GM12878 (cell line): Measurements from ENCODE around the gene RNASEL. TPM values are rescaled to one million over a fixed set of nuclear protein-coding genes. Genes with fewer than 3 reads are reported as not detected.

Experiments used
- ASH2L ChIP-seq: fragments of 300-600, 200-600 bp; sonication (generic); IDR thresholded peaks from 2 replicates; pipeline ENCODE4 v1.6.1; 2017; ENCODE audit warnings: low read depth, mild to moderate bottlenecking, borderline replicate concordance
- BHLHE40 ChIP-seq, 2 experiments: fragments of 450-650 bp in 1 of 2; IDR thresholded peaks; 2 replicates each; pipeline ENCODE4 v1.6.1; 2011 to 2017; ENCODE audit warnings: low read depth in 2 of 2, borderline replicate concordance in 1 of 2, improper control_type of control experiment in 1 of 2, low read length in 1 of 2, mild to moderate bottlenecking in 1 of 2
- CBX5 ChIP-seq: sonication (generic); IDR thresholded peaks from 2 replicates; pipeline ENCODE4 v1.6.1; 2016; ENCODE audit warnings: low read depth, moderate library complexity, mild to moderate bottlenecking, inconsistent platforms
- CREB1 ChIP-seq: IDR thresholded peaks from 2 replicates; pipeline ENCODE4 v1.6.1; 2012; ENCODE audit warnings: low read depth, mild to moderate bottlenecking, inconsistent platforms
- CREM ChIP-seq: IDR thresholded peaks from 2 replicates; pipeline ENCODE4 v1.6.1; 2014; ENCODE audit warnings: antibody characterized with exemption, low read depth
- EZH2 ChIP-seq: IDR thresholded peaks from 2 replicates; pipeline ENCODE4 v1.6.1; 2012; ENCODE audit warnings: low read depth, mild to moderate bottlenecking, control low read depth, inconsistent platforms, low read length, borderline replicate concordance; ENCODE audit not compliant: control insufficient read depth
- GATAD2B ChIP-seq: fragments of 450-650 bp; conservative IDR thresholded peaks from 2 replicates; pipeline ENCODE4 v1.6.1; 2017; ENCODE audit warnings: low read depth, mild to moderate bottlenecking, moderate library complexity
- HDAC6 ChIP-seq: fragments of 200-600 bp; sonication (generic); IDR thresholded peaks from one replicate; pipeline ENCODE4 v1.8.0; 2017; ENCODE audit warnings: antibody characterized with exemption; ENCODE audit not compliant: unreplicated experiment
- IRF4 ChIP-seq: IDR thresholded peaks from 2 replicates; pipeline ENCODE4 v1.6.1; 2011; ENCODE audit warnings: low read depth, low read length
- JUNB ChIP-seq: IDR thresholded peaks from 2 replicates; pipeline ENCODE4 v1.6.1; 2016; ENCODE audit warnings: antibody characterized with exemption, mild to moderate bottlenecking
- KAT2A ChIP-seq: conservative IDR thresholded peaks from 2 replicates; pipeline ENCODE4 v1.6.1; 2011; ENCODE audit warnings: low read depth, low read length; ENCODE audit not compliant: control insufficient read depth
- KLF5 ChIP-seq: fragments of 450-650 bp; IDR thresholded peaks from 2 replicates; pipeline ENCODE4 v1.6.1; 2014; ENCODE audit warnings: mild to moderate bottlenecking; ENCODE audit not compliant: partially characterized antibody
- LARP7 ChIP-seq: fragments of 450-650 bp; IDR thresholded peaks from 2 replicates; pipeline ENCODE4 v1.6.1; 2017; ENCODE audit warnings: mild to moderate bottlenecking
- MEF2B ChIP-seq: fragments of 450-650 bp; IDR thresholded peaks from 2 replicates; pipeline ENCODE4 v1.6.1; 2018; ENCODE audit warnings: mild to moderate bottlenecking, moderate library complexity; ENCODE audit not compliant: partially characterized antibody, poor library complexity, severe bottlenecking
- NBN ChIP-seq: fragments of 450-650 bp; IDR thresholded peaks from 2 replicates; pipeline ENCODE4 v1.6.1; 2016
- NR2F1 ChIP-seq: fragments of 450-650 bp; conservative IDR thresholded peaks from 2 replicates; pipeline ENCODE4 v1.6.1; 2017; ENCODE audit warnings: mild to moderate bottlenecking
- PBX3 ChIP-seq: IDR thresholded peaks from 2 replicates; pipeline ENCODE4 v1.6.1; 2011; ENCODE audit warnings: mild to moderate bottlenecking, low read depth, low read length, moderate library complexity; ENCODE audit not compliant: insufficient replicate concordance
- POLR2AphosphoS5 ChIP-seq: IDR thresholded peaks from 2 replicates; pipeline ENCODE4 v1.6.1; 2011; ENCODE audit warnings: mild to moderate bottlenecking, low read length, inconsistent platforms
- RB1 ChIP-seq: fragments of 450-650 bp; formaldehyde crosslinking; IDR thresholded peaks from 2 replicates; pipeline ENCODE4 v1.6.1; 2017; ENCODE audit warnings: mild to moderate bottlenecking, borderline replicate concordance
- RELA ChIP-seq: fragments of 450-650 bp; IDR thresholded peaks from 2 replicates; pipeline ENCODE4 v1.8.0; 2014; ENCODE audit warnings: borderline replicate concordance; ENCODE audit not compliant: partially characterized antibody
- RUNX3 ChIP-seq: IDR thresholded peaks from 2 replicates; pipeline ENCODE4 v1.6.1; 2012; ENCODE audit warnings: low read length, inconsistent platforms
- SP1 ChIP-seq: IDR thresholded peaks from one replicate; pipeline ENCODE4 v1.6.1; 2011; ENCODE audit warnings: low read depth, low read length
- SPI1 ChIP-seq: IDR thresholded peaks from 2 replicates; pipeline ENCODE4 v1.6.1; 2011; ENCODE audit warnings: low read depth, mild to moderate bottlenecking, low read length, moderate library complexity, borderline replicate concordance; ENCODE audit not compliant: insufficient read depth
- STAT1 ChIP-seq: fragments of 450-650 bp; conservative IDR thresholded peaks from 2 replicates; pipeline ENCODE4 v1.6.1; 2014; ENCODE audit warnings: antibody characterized with exemption, mild to moderate bottlenecking
- SUPT20H ChIP-seq: IDR thresholded peaks from 2 replicates; pipeline ENCODE4 v1.6.1; 2011; ENCODE audit warnings: low read depth, mild to moderate bottlenecking, low read length, moderate library complexity, borderline replicate concordance; ENCODE audit not compliant: control insufficient read depth
- YY1 ChIP-seq: IDR thresholded peaks from 2 replicates; pipeline ENCODE4 v1.6.1; 2011; ENCODE audit warnings: low read depth, mild to moderate bottlenecking, low read length
- polyA plus RNA-seq, 11 experiments: library from polyadenylated mRNA; depleted of rRNA in 4 of 11; unstranded in 6 of 11; stranded (reverse) in 5 of 11; fragments of >200 nt; fragmentation: Nextera tagmentation in 4 of 11; fragmentation: Illumina TruSeq in 1 of 11; extraction: Ambion mirVana in 4 of 11; extraction: Trizol in 1 of 11; gene quantifications; 1 replicate in 1 of 11; 2 replicates in 10 of 11; pipeline versions ENCODE4 v1.2.1 to v1.2.3, GENCODE V29; 2011 to 2016; ENCODE audit warnings: inconsistent platforms in 2 of 11, missing spikeins in 2 of 11, low read depth in 1 of 11
- total RNA-seq, 4 experiments: library from RNA; depleted of rRNA in 3 of 4; stranded (reverse); fragments of >200 nt in 3 of 4; fragmentation: Illumina TruSeq in 1 of 4; extraction: Trizol in 1 of 4; gene quantifications; 2 replicates each; pipeline versions ENCODE4 v1.2.1 to v1.2.3, GENCODE V29; 2013 to 2021
- TF ChIP-seq, protein P1 (sequence below): IDR thresholded peaks from 2 replicates; pipeline ENCODE4 v1.6.1; 2012; ENCODE audit warnings: low read depth, low read length, improper control_type of control experiment
- TF ChIP-seq, protein P2 (sequence below): IDR thresholded peaks from 2 replicates; pipeline ENCODE4 v1.6.1; 2012; ENCODE audit warnings: low read length, inconsistent platforms

Gene RNASEL
- total and polyA plus RNA-seq, 10 of the 15 experiments (the other 5 are each of a cell fraction or from before 2014, with no cell fraction given): 3.0 to 10.8 (median 5.0) TPM

GRCh38 chr1:182588500-182589396, at the start of gene RNASEL (continued):
- TF ChIP-seq GATAD2B: 0 out of 2 replicates have a peak, but pooled peaks have one; percentile 8
- TF ChIP-seq CREB1: peak; percentile 37; the same call in 1 of the 2 replicates
- no peak for TF ChIP-seq STAT1
- TF ChIP-seq CREM: peak; percentile 20; the same call in 1 of the 2 replicates
- TF ChIP-seq, protein P1, sequence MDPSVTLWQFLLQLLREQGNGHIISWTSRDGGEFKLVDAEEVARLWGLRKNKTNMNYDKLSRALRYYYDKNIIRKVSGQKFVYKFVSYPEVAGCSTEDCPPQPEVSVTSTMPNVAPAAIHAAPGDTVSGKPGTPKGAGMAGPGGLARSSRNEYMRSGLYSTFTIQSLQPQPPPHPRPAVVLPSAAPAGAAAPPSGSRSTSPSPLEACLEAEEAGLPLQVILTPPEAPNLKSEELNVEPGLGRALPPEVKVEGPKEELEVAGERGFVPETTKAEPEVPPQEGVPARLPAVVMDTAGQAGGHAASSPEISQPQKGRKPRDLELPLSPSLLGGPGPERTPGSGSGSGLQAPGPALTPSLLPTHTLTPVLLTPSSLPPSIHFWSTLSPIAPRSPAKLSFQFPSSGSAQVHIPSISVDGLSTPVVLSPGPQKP: no peak
- TF ChIP-seq HDAC6: no peak
- TF ChIP-seq NR2F1: peak; percentile 22; the same call in 1 of the 2 replicates
- no peak for TF ChIP-seq KLF5
- 0 out of 2 replicates have a peak, but pooled peaks have one; percentile 23 for TF ChIP-seq IRF4
- no peak for TF ChIP-seq BHLHE40 (IDR thresholded peaks at IDR 0.05; ENCODE audit: borderline replicate concordance in 1 of 2, low read depth in 2 of 2, low read length in 1 of 2)
- no peak for TF ChIP-seq EZH2
- TF ChIP-seq CBX5: 0 out of 2 replicates have a peak, but pooled peaks have one; percentile 36
- peak; percentile 47 for TF ChIP-seq SPI1
- TF ChIP-seq JUNB: no peak
- TF ChIP-seq, protein P2, sequence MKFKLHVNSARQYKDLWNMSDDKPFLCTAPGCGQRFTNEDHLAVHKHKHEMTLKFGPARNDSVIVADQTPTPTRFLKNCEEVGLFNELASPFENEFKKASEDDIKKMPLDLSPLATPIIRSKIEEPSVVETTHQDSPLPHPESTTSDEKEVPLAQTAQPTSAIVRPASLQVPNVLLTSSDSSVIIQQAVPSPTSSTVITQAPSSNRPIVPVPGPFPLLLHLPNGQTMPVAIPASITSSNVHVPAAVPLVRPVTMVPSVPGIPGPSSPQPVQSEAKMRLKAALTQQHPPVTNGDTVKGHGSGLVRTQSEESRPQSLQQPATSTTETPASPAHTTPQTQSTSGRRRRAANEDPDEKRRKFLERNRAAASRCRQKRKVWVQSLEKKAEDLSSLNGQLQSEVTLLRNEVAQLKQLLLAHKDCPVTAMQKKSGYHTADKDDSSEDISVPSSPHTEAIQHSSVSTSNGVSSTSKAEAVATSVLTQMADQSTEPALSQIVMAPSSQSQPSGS: no peak
- peak; percentile 84; the same call in 1 of the 2 replicates for TF ChIP-seq NBN
- TF ChIP-seq KAT2A: no peak
- TF ChIP-seq MEF2B: peak; percentile 24
- TF ChIP-seq SP1: no peak
- peak; percentile 90; the same call in 1 of the 2 replicates for TF ChIP-seq ASH2L
- no peak for TF ChIP-seq SUPT20H
- TF ChIP-seq RB1: 0 out of 2 replicates have a peak, but pooled peaks have one; percentile 44
- TF ChIP-seq LARP7: peak; percentile 28; the same call in 1 of the 2 replicates
- TF ChIP-seq POLR2AphosphoS5: peak; percentile 57
- no peak for TF ChIP-seq YY1
- peak; percentile 65 for TF ChIP-seq PBX3
- peak; percentile 17; the same call in 1 of the 2 replicates for TF ChIP-seq RUNX3
- peak; percentile 21 for TF ChIP-seq RELA
